ENCODE results near the gene PER2.

PER2 gene

DNA sequence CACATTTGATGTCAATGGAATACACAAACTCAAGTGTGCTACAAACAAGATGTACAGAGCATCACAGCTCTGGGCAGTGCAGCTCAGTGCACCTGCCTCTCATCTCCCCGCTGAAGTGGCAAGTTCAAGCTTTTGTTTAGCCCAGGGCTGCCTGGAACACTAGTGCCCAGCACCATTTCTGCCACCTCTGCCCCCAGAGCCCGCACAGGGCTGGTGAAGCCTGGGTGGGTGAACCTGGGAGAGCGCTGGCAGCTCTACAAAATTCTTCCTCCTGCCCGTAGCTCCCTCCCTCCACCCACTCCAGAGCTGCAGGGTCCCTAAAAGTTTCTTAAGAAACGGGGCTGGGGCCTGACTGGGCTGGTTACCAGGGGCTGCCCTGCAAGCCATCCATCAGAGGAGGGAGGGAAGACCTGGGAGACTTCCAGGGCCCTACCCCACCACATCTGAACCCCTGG lies 50.1 kb downstream of the PER2 start:
- Mint-ChIP-seq H3K9me3 (no peaks in the 10 kb centered on the region), H3K27me3 (peaks cover 75% of the 10 kb centered on the region), H3K36me3 (ENCODE audit: low read depth) (no peaks in the 10 kb centered on the region), H3K4me1 (ENCODE audit: low read depth) (peaks cover 24% of the 10 kb centered on the region), H3K27ac (no peak overlapping the region), H3K4me3 (no peak overlapping the region)
- intact Hi-C loops (cut with micrococcal nuclease) = loop anchor here (5.0 kb wide), 1 partner anchor 36 kb away; the partner anchor contains the start of gene ILKAP

- intact Hi-C loops (cut with micrococcal nuclease) = loop anchor here (5.0 kb wide), 1 partner anchor 35 kb away; the partner anchor contains the start of gene ILKAP
- Mint-ChIP-seq H3K36me3 (ENCODE audit: low read depth) (no peaks in the 10 kb centered on the region), H3K9me3 (no peaks in the 10 kb centered on the region), H3K4me1 (ENCODE audit: low read depth) (peaks cover 24% of the 10 kb centered on the region), H3K4me3 (no peak overlapping the region), H3K27me3 (peaks cover 76% of the 10 kb centered on the region), H3K27ac (no peak overlapping the region)
Measured at GRCh38 chr2:238237431-238238135, 50.8 kb downstream of the PER2 start.

- Mint-ChIP-seq H3K9me3 (no peaks in the 10 kb centered on the region), H3K27me3 (peaks cover 76% of the 10 kb centered on the region), H3K4me3 (no peak overlapping the region), H3K36me3 (ENCODE audit: low read depth) (no peaks in the 10 kb centered on the region), H3K27ac (no peak overlapping the region), H3K4me1 (ENCODE audit: low read depth) (peaks cover 24% of the 10 kb centered on the region)
- intact Hi-C loops (cut with micrococcal nuclease) = loop anchor here (5.0 kb wide), 1 partner anchor 34 kb away; the partner anchor contains the start of gene ILKAP
Measured at GRCh38 chr2:238236571-238236970, 51.8 kb downstream of the PER2 start.

DNA sequence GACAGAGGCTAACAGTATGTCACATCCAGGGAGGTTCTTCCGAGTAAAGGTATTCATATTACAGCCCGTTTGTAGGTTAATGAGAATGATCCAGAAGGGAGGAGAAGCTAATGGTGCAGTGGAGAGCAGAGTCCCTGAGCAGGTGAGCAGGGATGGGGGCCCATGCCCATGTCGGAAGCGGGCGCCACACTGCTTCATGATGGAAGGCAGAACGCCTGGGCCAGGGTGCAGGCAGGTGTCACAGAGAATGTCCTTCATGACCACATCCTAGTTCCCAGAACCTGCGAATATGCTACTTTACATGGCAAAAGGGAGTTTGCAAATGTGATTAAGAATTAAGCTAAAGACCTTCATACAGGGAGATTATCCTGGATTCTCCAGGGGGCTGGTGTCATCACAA lies 52.6 kb downstream of the PER2 start:
- Mint-ChIP-seq H3K27me3 (peaks cover 77% of the 10 kb centered on the region), H3K27ac (no peak overlapping the region), H3K9me3 (no peaks in the 10 kb centered on the region), H3K4me1 (ENCODE audit: low read depth) (peaks cover 24% of the 10 kb centered on the region), H3K4me3 (no peak overlapping the region), H3K36me3 (ENCODE audit: low read depth) (no peaks in the 10 kb centered on the region)
- intact Hi-C loops (cut with micrococcal nuclease) = loop anchor here (5.0 kb wide), 1 partner anchor 34 kb away; the partner anchor contains the start of gene ILKAP

GRCh38 chr2:238235331-238235732 lies 53.1 kb downstream of the PER2 start:
- Mint-ChIP-seq H3K27ac (no peak overlapping the region), H3K27me3 (peaks cover 78% of the 10 kb centered on the region), H3K9me3 (no peaks in the 10 kb centered on the region), H3K36me3 (ENCODE audit: low read depth) (no peaks in the 10 kb centered on the region), H3K4me1 (ENCODE audit: low read depth) (peaks cover 27% of the 10 kb centered on the region), H3K4me3 (no peak overlapping the region)
- intact Hi-C loops (cut with micrococcal nuclease) = loop anchor here (5.0 kb wide), 1 partner anchor 33 kb away; the partner anchor contains the start of gene ILKAP

GRCh38 chr2:238233625-238234024 lies 54.8 kb downstream of the PER2 start:
- H3K36me3 Mint-ChIP-seq (ENCODE audit: low read depth) = peaks cover 11% of the 10 kb centered on the region
- H3K27ac Mint-ChIP-seq = no peak overlapping the region
- peaks cover 26% of the 10 kb centered on the region for H3K4me1 Mint-ChIP-seq (ENCODE audit: low read depth)
- no peaks in the 10 kb centered on the region for H3K9me3 Mint-ChIP-seq
- intact Hi-C loops (cut with micrococcal nuclease) = no loop called here
- H3K4me3 Mint-ChIP-seq = no peak overlapping the region
- peaks cover 83% of the 10 kb centered on the region for H3K27me3 Mint-ChIP-seq

DNA sequence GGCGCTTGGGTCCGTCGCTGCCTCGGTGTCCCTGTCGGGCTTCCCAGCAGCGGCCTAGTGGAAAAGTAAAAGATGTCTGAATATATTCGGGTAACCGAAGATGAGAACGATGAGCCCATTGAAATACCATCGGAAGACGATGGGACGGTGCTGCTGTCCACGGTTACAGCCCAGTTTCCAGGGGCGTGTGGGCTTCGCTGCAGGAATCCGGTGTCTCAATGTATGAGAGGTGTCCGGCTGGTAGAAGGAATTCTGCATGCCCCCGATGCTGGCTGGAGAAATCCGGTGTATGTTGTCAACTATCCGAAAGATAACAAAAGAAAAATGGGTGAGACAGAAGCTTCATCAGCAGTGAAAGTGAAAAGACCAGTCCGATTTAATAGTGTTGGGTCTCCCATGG lies 56.6 kb downstream of the PER2 start:
- H3K36me3 Mint-ChIP-seq (ENCODE audit: low read depth) = peaks cover 14% of the 10 kb centered on the region
- no peak overlapping the region for H3K4me3 Mint-ChIP-seq
- intact Hi-C loops (cut with micrococcal nuclease) = no loop called here
- peaks cover 78% of the 10 kb centered on the region for H3K27me3 Mint-ChIP-seq
- H3K4me1 Mint-ChIP-seq (ENCODE audit: low read depth) = peaks cover 41% of the 10 kb centered on the region
- no peaks in the 10 kb centered on the region for H3K9me3 Mint-ChIP-seq
- peak overlapping the region; percentile 69 for H3K27ac Mint-ChIP-seq

DNA sequence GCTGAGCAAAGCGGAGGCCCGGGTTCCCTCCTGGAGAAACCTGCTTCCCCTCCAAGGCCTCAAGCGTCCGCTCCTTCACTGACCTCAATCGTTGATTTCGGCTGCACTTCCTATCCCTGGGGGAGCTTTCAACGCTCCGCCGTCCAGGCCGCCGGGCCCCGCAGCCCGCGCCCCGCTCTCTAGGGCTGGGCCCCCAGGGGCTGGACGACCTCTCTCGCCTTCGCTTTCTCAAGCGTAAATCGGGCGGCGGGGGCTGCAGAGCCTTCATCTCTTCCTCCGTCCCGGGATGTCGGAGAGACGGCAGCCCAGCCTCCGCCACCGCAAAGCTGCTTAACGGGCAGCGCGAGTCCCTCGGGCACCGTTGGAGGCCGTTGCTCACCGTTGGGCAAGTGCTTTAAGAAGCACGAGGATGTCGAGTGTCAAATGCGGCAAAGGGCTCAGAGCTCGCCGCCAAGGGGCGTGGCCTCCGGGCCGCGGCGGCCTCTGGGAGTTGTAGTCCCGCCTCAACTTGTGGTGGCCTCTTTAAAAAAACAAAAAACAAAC lies 57.1 kb downstream of the PER2 start:
- Mint-ChIP-seq H3K9me3 (no peaks in the 10 kb centered on the region), H3K27me3 (peaks cover 75% of the 10 kb centered on the region), H3K4me3 (peak overlapping the region; percentile 82), H3K36me3 (ENCODE audit: low read depth) (peaks cover 19% of the 10 kb centered on the region), H3K4me1 (ENCODE audit: low read depth) (peaks cover 46% of the 10 kb centered on the region), H3K27ac (peak overlapping the region; percentile 69)
- intact Hi-C loops (cut with micrococcal nuclease) = no loop called here

DNA sequence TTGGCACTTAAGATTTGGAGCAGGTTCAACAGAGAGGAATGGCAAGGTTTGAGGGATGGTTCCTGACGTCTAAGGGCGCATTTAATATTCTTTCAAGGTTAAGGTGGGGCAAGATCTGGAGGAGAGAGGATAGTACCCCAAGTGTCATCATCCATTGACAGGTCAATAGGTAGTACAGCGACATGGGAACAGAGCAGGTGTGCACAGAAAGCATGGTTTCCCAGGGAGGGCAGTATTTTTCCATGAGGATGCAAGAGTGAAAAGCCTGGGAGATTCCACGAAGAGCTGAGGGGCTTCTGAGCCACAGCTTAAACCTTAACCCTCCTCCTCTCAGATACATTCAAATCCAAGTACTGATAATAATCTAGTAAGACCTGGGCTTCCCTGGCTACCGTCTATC lies 57.7 kb downstream of the PER2 start:
- Mint-ChIP-seq H3K4me1 (ENCODE audit: low read depth) (peaks cover 47% of the 10 kb centered on the region), H3K27me3 (peaks cover 69% of the 10 kb centered on the region), H3K4me3 (peak overlapping the region; percentile 82), H3K9me3 (no peaks in the 10 kb centered on the region), H3K36me3 (ENCODE audit: low read depth) (peaks cover 25% of the 10 kb centered on the region), H3K27ac (no peak overlapping the region)
- intact Hi-C loops (cut with micrococcal nuclease) = no loop called here

DNA sequence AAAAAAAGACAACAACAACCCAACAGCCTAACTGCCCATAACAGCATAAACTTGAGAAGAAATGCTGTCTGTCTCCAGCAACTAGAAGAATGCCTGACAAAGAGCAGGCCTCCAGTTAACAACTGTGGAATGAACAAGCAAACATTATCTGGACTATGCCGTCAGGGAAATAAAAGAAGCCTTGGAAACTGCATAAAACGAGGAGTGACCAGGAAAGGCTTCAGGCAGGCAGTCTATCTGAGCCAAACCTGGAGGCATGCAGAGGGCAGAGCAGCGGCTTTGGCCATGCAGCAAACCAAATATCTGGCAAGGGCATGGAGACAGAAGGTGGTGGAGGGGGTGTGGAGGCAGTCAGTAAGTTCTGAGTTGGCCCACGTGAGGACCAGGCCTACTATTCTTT lies 59.7 kb downstream of the PER2 start:
- Mint-ChIP-seq H3K36me3 (ENCODE audit: low read depth) (peaks cover 43% of the 10 kb centered on the region), H3K9me3 (no peaks in the 10 kb centered on the region), H3K4me3 (no peak overlapping the region), H3K27me3 (peaks cover 56% of the 10 kb centered on the region), H3K27ac (no peak overlapping the region), H3K4me1 (ENCODE audit: low read depth) (peaks cover 39% of the 10 kb centered on the region)
- intact Hi-C loops (cut with micrococcal nuclease) = no loop called here

GRCh38 chr2:238227587-238228032 lies 60.8 kb downstream of the PER2 start:
- Mint-ChIP-seq H3K36me3 (ENCODE audit: low read depth) (peaks cover 43% of the 10 kb centered on the region), H3K4me3 (no peak overlapping the region), H3K4me1 (ENCODE audit: low read depth) (peaks cover 39% of the 10 kb centered on the region), H3K27ac (no peak overlapping the region), H3K27me3 (peaks cover 49% of the 10 kb centered on the region), H3K9me3 (no peaks in the 10 kb centered on the region)
- intact Hi-C loops (cut with micrococcal nuclease) = no loop called here

- peaks cover 39% of the 10 kb centered on the region for H3K4me1 Mint-ChIP-seq (ENCODE audit: low read depth)
- H3K36me3 Mint-ChIP-seq (ENCODE audit: low read depth) = peaks cover 43% of the 10 kb centered on the region
- intact Hi-C loops (cut with micrococcal nuclease) = no loop called here
- H3K27me3 Mint-ChIP-seq = peaks cover 42% of the 10 kb centered on the region
- no peak overlapping the region for H3K4me3 Mint-ChIP-seq
- no peaks in the 10 kb centered on the region for H3K9me3 Mint-ChIP-seq
- peak overlapping the region; percentile 66 for H3K27ac Mint-ChIP-seq
Measured at GRCh38 chr2:238226698-238227586, 61.5 kb downstream of the PER2 start.

GRCh38 chr2:238225911-238226697 lies 62.3 kb downstream of the PER2 start:
- no peak overlapping the region for H3K4me3 Mint-ChIP-seq
- H3K9me3 Mint-ChIP-seq = no peaks in the 10 kb centered on the region
- peaks cover 43% of the 10 kb centered on the region for H3K36me3 Mint-ChIP-seq (ENCODE audit: low read depth)
- intact Hi-C loops (cut with micrococcal nuclease) = no loop called here
- H3K27me3 Mint-ChIP-seq = peaks cover 34% of the 10 kb centered on the region
- H3K4me1 Mint-ChIP-seq (ENCODE audit: low read depth) = peaks cover 39% of the 10 kb centered on the region
- H3K27ac Mint-ChIP-seq = peak overlapping the region; percentile 66
